Measurements from ENCODE around the gene FAM120AOS. TPM values are rescaled to one million over a fixed set of nuclear protein-coding genes. Genes with fewer than 3 reads are reported as not detected.

The FAM120AOS gene
- total RNA-seq, 2 experiments from 2014 or later: 47.1 to 55.7 TPM

- no peaks in the 10 kb centered on the region for H4K20me1 ChIP-seq (ENCODE audit: insufficient read depth, low read length)
- ChIA-PET POLR2A (interaction anchor here (1.1 kb wide), 1 partner anchor 14 kb away, joined by 4 read pairs; no protein-coding TSS in a partner anchor), CTCF (ENCODE audit: unreplicated experiment) (no interaction called here)
- no peaks in the 10 kb centered on the region for H3K4me1 ChIP-seq (ENCODE audit: insufficient read depth, low read length, poor library complexity, severe bottlenecking)
- no peak overlapping the region for H3K4me2 ChIP-seq (ENCODE audit: low read length)
- TF ChIP-seq CTCF (conservative IDR thresholded peaks at IDR 0.05; ENCODE audit: low read length) (no peak), EZH2phosphoT487 (IDR thresholded peaks at IDR 0.05; ENCODE audit: borderline replicate concordance, low read depth, low read length) (no peak)
- no peak overlapping the region for H2AFZ ChIP-seq (ENCODE audit: low read length)
- DNase-seq (ENCODE audit: low spot score): no peak
- no TSS peak for BruUV-seq (replicated peaks)
- no peaks in the 10 kb centered on the region for H3K36me3 ChIP-seq (ENCODE audit: insufficient read depth, low read length)
- no peaks in the 10 kb centered on the region for H3K79me2 ChIP-seq (ENCODE audit: insufficient read depth, low read depth, low read length)
- H3K9me3 ChIP-seq (ENCODE audit: low read length): no peaks in the 10 kb centered on the region
- no peak overlapping the region for H3K27ac ChIP-seq (ENCODE audit: low read depth, low read length, poor library complexity, severe bottlenecking)
- intact Hi-C loops (cut with micrococcal nuclease; ENCODE audit: unreplicated experiment): no loop called here
- H3K4me3 ChIP-seq (ENCODE audit: low read depth, low read length, poor library complexity, severe bottlenecking): no peak overlapping the region
- H3K9me2 ChIP-seq (ENCODE audit: insufficient read depth, low read length): no peaks in the 10 kb centered on the region
Measured at GRCh38 chr9:93397661-93398373, 55.6 kb downstream of the FAM120AOS start.

Small RNAs within 50 kb of the gene (small RNA-seq; reads per million reads assigned to genes)
- not detected for gene RF00019

Other genes with a start within 250 kb of the FAM120AOS start
- 69.8 and 81.9 TPM in 2 replicates for gene FAM120A, start 1.9 kb downstream of the FAM120AOS start, total RNA-seq (2014; rRNA removed; shearing (Covaris generic))
- gene FAM120A, start 1.9 kb downstream of the FAM120AOS start, total RNA-seq (2022): 104 and 115 TPM in 2 replicates
- gene PHF2, start 123.0 kb upstream of the FAM120AOS start, total RNA-seq (2014; rRNA removed; shearing (Covaris generic)): 18.9 and 20.6 TPM in 2 replicates
- gene PHF2, start 123.0 kb upstream of the FAM120AOS start, total RNA-seq (2022): 23.7 and 24.6 TPM in 2 replicates